Muscle layer of duodenum (tissue), 2 donors: ENCODE measurements around the gene UQCR11.

ENCODE experiments used
- H3K27ac ChIP-seq: one replicate; pipeline ENCODE4 v1.7.0; 2013; ENCODE audit warnings: mild to moderate bottlenecking, low read length
- H3K27me3 ChIP-seq: one replicate; pipeline ENCODE4 v1.7.0; 2013; ENCODE audit warnings: low read depth, mild to moderate bottlenecking, control low read depth, low read length
- H3K36me3 ChIP-seq, 2 donors: one replicate each; pipeline ENCODE4 v1.7.0; 2013; ENCODE audit warnings: low read length in 2 of 2, control low read depth in 1 of 2, mild to moderate bottlenecking in 1 of 2; ENCODE audit not compliant: insufficient read depth in 2 of 2, control insufficient read depth in 1 of 2
- H3K4me1 ChIP-seq, 2 donors: one replicate each; pipeline ENCODE4 v1.7.0; 2013; ENCODE audit warnings: low read length in 2 of 2, mild to moderate bottlenecking in 2 of 2, control low read depth in 1 of 2, moderate library complexity in 1 of 2; ENCODE audit not compliant: insufficient read depth in 2 of 2, control insufficient read depth in 1 of 2
- H3K4me3 ChIP-seq, 2 donors: one replicate each; pipeline ENCODE4 v1.7.0; 2013; ENCODE audit warnings: low read length in 2 of 2, low read depth in 1 of 2, mild to moderate bottlenecking in 1 of 2
- H3K9me3 ChIP-seq, 2 donors: one replicate each; pipeline ENCODE4 v1.7.0; 2013; ENCODE audit warnings: low read length in 2 of 2, control low read depth in 1 of 2, mild to moderate bottlenecking in 1 of 2; ENCODE audit not compliant: control insufficient read depth in 1 of 2
- donor health status: healthy.

UQCR11 gene

GRCh38 chr19:1612114-1613086 is 7.1 kb upstream of the UQCR11 start:
- H3K27ac ChIP-seq, result no peak overlapping the region
- no peaks in the 10 kb centered on the region for H3K9me3 ChIP-seq
- H3K4me3 ChIP-seq, result no peak overlapping the region
- no peaks in the 10 kb centered on the region for H3K27me3 ChIP-seq
- peaks cover 4 to 56% of the 10 kb centered on the region in 2 donors for H3K36me3 ChIP-seq
- no peaks in the 10 kb centered on the region for H3K4me1 ChIP-seq

- Histone ChIP-seq H3K9me3 (no peaks in the 10 kb centered on the region), H3K36me3 (peaks cover 4 to 56% of the 10 kb centered on the region in 2 donors), H3K27me3 (no peaks in the 10 kb centered on the region), H3K4me3 (no peak overlapping the region), H3K27ac (no peak overlapping the region), H3K4me1 (peaks cover under 1 to 2% of the 10 kb centered on the region in 2 donors)
These were observed 6.1 kb upstream of the UQCR11 start for GRCh38 chr19:1611353-1611752.

GRCh38 chr19:1610579-1610978 is 5.3 kb upstream of the UQCR11 start:
- Histone ChIP-seq H3K9me3 (no peaks in the 10 kb centered on the region), H3K27me3 (no peaks in the 10 kb centered on the region), H3K27ac (no peak overlapping the region), H3K4me1 (peaks cover 5 to 8% of the 10 kb centered on the region in 2 donors), H3K4me3 (no peak overlapping the region), H3K36me3 (peaks cover 4 to 52% of the 10 kb centered on the region in 2 donors)

GRCh38 chr19:1609680-1610474 is 4.6 kb upstream of the UQCR11 start:
- peaks cover 4 to 45% of the 10 kb centered on the region in 2 donors for H3K36me3 ChIP-seq
- H3K4me3 ChIP-seq, result no peak overlapping the region
- H3K27ac ChIP-seq, result no peak overlapping the region
- no peaks in the 10 kb centered on the region for H3K9me3 ChIP-seq
- H3K4me1 ChIP-seq, result peaks cover 5 to 8% of the 10 kb centered on the region in 2 donors
- no peaks in the 10 kb centered on the region for H3K27me3 ChIP-seq

GRCh38 chr19:1609103-1609396 is 3.8 kb upstream of the UQCR11 start:
- Histone ChIP-seq H3K36me3 (peaks cover 0 to 37% of the 10 kb centered on the region in 2 donors), H3K4me1 (peaks cover 5 to 15% of the 10 kb centered on the region in 2 donors), H3K27me3 (no peaks in the 10 kb centered on the region), H3K4me3 (no peak overlapping the region), H3K9me3 (no peaks in the 10 kb centered on the region), H3K27ac (no peak overlapping the region)

- no peaks in the 10 kb centered on the region for H3K27me3 ChIP-seq
- H3K27ac ChIP-seq, result no peak overlapping the region
- H3K4me3 ChIP-seq, result no peak overlapping the region
- peaks cover 5 to 21% of the 10 kb centered on the region in 2 donors for H3K4me1 ChIP-seq
- H3K36me3 ChIP-seq, result peaks cover 0 to 32% of the 10 kb centered on the region in 2 donors
- no peaks in the 10 kb centered on the region for H3K9me3 ChIP-seq
These were observed 3.3 kb upstream of the UQCR11 start for GRCh38 chr19:1608359-1609102.

- peak overlapping the region; percentile 72 to 95 for H3K4me3 ChIP-seq
- H3K9me3 ChIP-seq, result no peaks in the 10 kb centered on the region
- H3K4me1 ChIP-seq, result peaks cover 5 to 26% of the 10 kb centered on the region in 2 donors
- H3K27ac ChIP-seq, result peak overlapping the region; percentile 91
- no peaks in the 10 kb centered on the region for H3K27me3 ChIP-seq
- peaks cover 0 to 11% of the 10 kb centered on the region in 2 donors for H3K36me3 ChIP-seq
These were observed 933 bp upstream of the UQCR11 start for GRCh38 chr19:1606138-1606651.

- peaks cover 9 to 24% of the 10 kb centered on the region in 2 donors for H3K36me3 ChIP-seq
- no peak overlapping the region for H3K4me3 ChIP-seq
- no peaks in the 10 kb centered on the region for H3K9me3 ChIP-seq
- H3K4me1 ChIP-seq, result peaks cover 5 to 26% of the 10 kb centered on the region in 2 donors
- no peaks in the 10 kb centered on the region for H3K27me3 ChIP-seq
- no peak overlapping the region for H3K27ac ChIP-seq
These were observed 3.1 kb downstream of the UQCR11 start for GRCh38 chr19:1602091-1602707.

- H3K36me3 ChIP-seq, result peaks cover 12 to 29% of the 10 kb centered on the region in 2 donors
- H3K9me3 ChIP-seq, result no peaks in the 10 kb centered on the region
- H3K4me1 ChIP-seq, result peaks cover 5 to 26% of the 10 kb centered on the region in 2 donors
- no peaks in the 10 kb centered on the region for H3K27me3 ChIP-seq
- no peak overlapping the region for H3K27ac ChIP-seq
- no peak overlapping the region for H3K4me3 ChIP-seq
These were observed 3.6 kb downstream of the UQCR11 start for GRCh38 chr19:1601613-1602064.

- H3K27ac ChIP-seq, result no peak overlapping the region
- H3K4me1 ChIP-seq, result peaks cover 0 to 15% of the 10 kb centered on the region in 2 donors
- H3K9me3 ChIP-seq, result no peaks in the 10 kb centered on the region
- H3K4me3 ChIP-seq, result no peak overlapping the region
- H3K36me3 ChIP-seq, result peaks cover 12 to 30% of the 10 kb centered on the region in 2 donors
- H3K27me3 ChIP-seq, result no peaks in the 10 kb centered on the region
These were observed 5.8 kb downstream of the UQCR11 start for GRCh38 chr19:1599460-1599846.
